Esophagus squamous epithelium (tissue), 4 donors: ENCODE results near the gene HPCAL1.

Source experiments
- CTCF ChIP-seq, 6 experiments: fragments of 450-650 bp in 4 of 6; fragments of 200-600 bp in 2 of 6; sonication (generic) in 2 of 6; IDR thresholded peaks; one replicate each; pipeline ENCODE4 v1.5.1; 2016 to 2019; ENCODE audit warnings: antibody characterized with exemption in 6 of 6, mild to moderate bottlenecking in 4 of 6, moderate library complexity in 4 of 6
- POLR2A ChIP-seq, 4 donors: fragments of 450-650 bp; IDR thresholded peaks; one replicate each; pipeline ENCODE4 v1.6.1; 2017; ENCODE audit warnings: antibody characterized with exemption in 4 of 4, mild to moderate bottlenecking in 4 of 4, moderate library complexity in 3 of 4

DNA sequence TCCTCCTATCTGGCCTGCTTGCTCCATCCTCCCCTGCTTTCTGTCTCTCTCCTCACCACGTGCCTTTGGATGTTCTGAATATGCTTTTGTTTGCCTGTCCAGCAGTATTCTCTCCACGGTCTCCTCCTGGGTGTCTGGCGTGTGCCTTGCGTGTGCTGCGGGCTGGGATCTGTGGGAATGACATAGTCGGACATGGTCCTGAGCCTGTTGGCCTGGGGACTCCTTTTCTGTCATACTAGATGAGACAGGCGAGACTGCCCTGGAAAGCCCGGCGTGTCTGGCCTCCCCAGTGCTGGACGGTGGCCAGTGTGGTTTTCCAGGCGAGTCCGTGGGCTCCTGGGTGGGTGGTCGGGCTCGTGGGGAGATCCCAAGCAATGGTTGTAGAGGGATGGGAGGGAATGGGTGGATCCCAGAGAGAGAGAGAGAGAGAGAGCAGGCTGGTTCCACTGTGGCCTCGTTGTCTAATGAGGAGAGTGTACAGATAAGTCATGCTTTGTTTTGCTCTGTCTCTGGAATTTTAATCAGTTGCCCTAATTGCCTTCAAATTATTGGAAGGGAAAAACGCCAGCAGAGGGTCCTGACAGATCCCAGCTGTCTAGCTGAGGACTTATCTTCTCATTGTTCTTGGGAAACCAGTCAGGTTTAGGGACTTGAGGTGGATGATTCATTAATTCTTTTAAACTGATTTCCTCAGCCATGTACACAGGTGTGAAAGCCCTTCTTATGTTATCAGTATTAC, 58.3 kb downstream of the HPCAL1 start:
- no peak for TF ChIP-seq CTCF (IDR thresholded peaks at IDR 0.05)
- TF ChIP-seq POLR2A (IDR thresholded peaks at IDR 0.05), result no peak
